Natural killer cell (primary cell): ENCODE measurements around the gene NPY5R. TPM values are rescaled to one million over a fixed set of nuclear protein-coding genes. Genes with fewer than 3 reads are reported as not detected.

Source experiments
- ATAC-seq, 3 donors: fragments of 150-1000 bp in 2 of 3; fragments of 200-7000 bp in 1 of 3; cut with Tn5 transposase; 1 replicate in 1 of 3; 2 replicates in 2 of 3; pipeline ENCODE4 v1.10.0; 2021; ENCODE audit warnings: mild to moderate bottlenecking in 2 of 3, moderate library complexity in 2 of 3
- DNase-seq, 2 donors: peaks; one replicate each; pipeline versions ENCODE4 v3.0.0 to v3.0.0-alpha.2; 2013 to 2021; ENCODE audit warnings: mixed read lengths in 1 of 2
- H3K27ac ChIP-seq: one replicate; pipeline ENCODE4 v1.5.1; 2013; ENCODE audit warnings: mild to moderate bottlenecking, low read length
- H3K27me3 ChIP-seq: one replicate; pipeline ENCODE4 v1.6.1; 2013; ENCODE audit warnings: low read length; ENCODE audit not compliant: control insufficient read depth, insufficient read depth
- H3K36me3 ChIP-seq: one replicate; pipeline ENCODE4 v1.6.1; 2013; ENCODE audit warnings: low read length; ENCODE audit not compliant: control insufficient read depth, insufficient read depth
- H3K4me1 ChIP-seq: one replicate; pipeline ENCODE4 v1.6.1; 2013; ENCODE audit warnings: low read length; ENCODE audit not compliant: control insufficient read depth, insufficient read depth
- H3K4me3 ChIP-seq: one replicate; pipeline ENCODE4 v1.5.1; 2013; ENCODE audit warnings: low read length
- H3K9me3 ChIP-seq: one replicate; pipeline ENCODE4 v1.6.1; 2013; ENCODE audit warnings: low read length; ENCODE audit not compliant: control insufficient read depth, insufficient read depth
- H3K27ac Mint-ChIP-seq, 2 donors: one replicate each; pipeline ENCODE4 v1.8.0; 2022; ENCODE audit warnings: mild to moderate bottlenecking in 2 of 2, mixed read lengths in 2 of 2, moderate library complexity in 1 of 2
- H3K27me3 Mint-ChIP-seq, 2 donors: one replicate each; pipeline ENCODE4 v1.8.0; 2022; ENCODE audit warnings: low read depth in 2 of 2, mixed read lengths in 2 of 2
- H3K36me3 Mint-ChIP-seq: one replicate; pipeline ENCODE4 v1.8.0; 2022; ENCODE audit warnings: mixed read lengths
- H3K4me1 Mint-ChIP-seq, 2 donors: one replicate each; pipeline ENCODE4 v1.8.0; 2022; ENCODE audit warnings: mixed read lengths in 2 of 2
- H3K4me3 Mint-ChIP-seq: one replicate; pipeline ENCODE4 v1.8.0; 2022; ENCODE audit warnings: mild to moderate bottlenecking, moderate library complexity, mixed read lengths
- H3K9me3 Mint-ChIP-seq, 2 donors: one replicate each; pipeline ENCODE4 v1.8.0; 2022; ENCODE audit warnings: mixed read lengths in 2 of 2
- WGBS: methylation state at CpG from one replicate; pipeline ENCODE4 v1.1.7; 2013; ENCODE audit warnings: missing lambda C conversion rate; ENCODE audit not compliant: insufficient coverage; 5-methylcytosine and 5-hydroxymethylcytosine counted together
- intact Hi-C: fragments of 100-400 bp; cut with micrococcal nuclease; formaldehyde crosslinking; loops from one replicate; pipeline ENCODE4 v1.14.2; 2022
- total RNA-seq, 4 donors: library from RNA; stranded (reverse); fragments of 120-200 nt in 1 of 4; gene quantifications; one replicate each; pipeline versions ENCODE4 v1.2.3 to v1.2.4, GENCODE V29; 2013 to 2022
- TF ChIP-seq, protein P1 (sequence below): fragments of 200-600 bp; IDR thresholded peaks from one replicate; pipeline ENCODE4 v1.8.0; 2022; ENCODE audit warnings: antibody characterized with exemption

NPY5R gene
- total RNA-seq, 3 donors from 2014 or later (not counting 1 experiment from before 2014, with no cell fraction given), result not detected

DNA sequence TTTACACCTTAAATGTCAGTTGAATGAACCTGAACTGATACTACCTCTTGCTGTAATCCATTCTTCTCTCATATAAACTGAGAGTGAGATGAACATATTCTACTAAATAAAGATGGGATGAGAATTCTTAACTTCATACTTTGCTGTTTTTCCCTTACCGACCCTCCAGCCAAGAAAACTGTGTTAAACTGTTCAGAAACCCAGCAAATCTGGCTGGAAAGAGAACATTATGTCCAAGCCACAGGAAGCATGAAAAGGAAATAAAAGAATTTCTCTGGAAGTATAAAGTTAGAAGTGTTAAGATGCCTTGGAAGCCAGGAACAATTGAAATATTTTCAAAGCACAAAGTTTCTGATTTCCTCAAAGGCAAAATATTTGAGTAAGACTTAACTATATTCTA lies 34.2 kb upstream of the NPY5R start:
- intact Hi-C loops, result no loop called here
- H3K4me1 ChIP-seq, result no peaks in the 10 kb centered on the region
- no peaks in the 10 kb centered on the region for H3K9me3 ChIP-seq
- H3K27me3 Mint-ChIP-seq, result no peaks in the 10 kb centered on the region
- WGBS, result 88% methylated on average over 1 of the region's 1 CpG
- TF ChIP-seq, protein P1, sequence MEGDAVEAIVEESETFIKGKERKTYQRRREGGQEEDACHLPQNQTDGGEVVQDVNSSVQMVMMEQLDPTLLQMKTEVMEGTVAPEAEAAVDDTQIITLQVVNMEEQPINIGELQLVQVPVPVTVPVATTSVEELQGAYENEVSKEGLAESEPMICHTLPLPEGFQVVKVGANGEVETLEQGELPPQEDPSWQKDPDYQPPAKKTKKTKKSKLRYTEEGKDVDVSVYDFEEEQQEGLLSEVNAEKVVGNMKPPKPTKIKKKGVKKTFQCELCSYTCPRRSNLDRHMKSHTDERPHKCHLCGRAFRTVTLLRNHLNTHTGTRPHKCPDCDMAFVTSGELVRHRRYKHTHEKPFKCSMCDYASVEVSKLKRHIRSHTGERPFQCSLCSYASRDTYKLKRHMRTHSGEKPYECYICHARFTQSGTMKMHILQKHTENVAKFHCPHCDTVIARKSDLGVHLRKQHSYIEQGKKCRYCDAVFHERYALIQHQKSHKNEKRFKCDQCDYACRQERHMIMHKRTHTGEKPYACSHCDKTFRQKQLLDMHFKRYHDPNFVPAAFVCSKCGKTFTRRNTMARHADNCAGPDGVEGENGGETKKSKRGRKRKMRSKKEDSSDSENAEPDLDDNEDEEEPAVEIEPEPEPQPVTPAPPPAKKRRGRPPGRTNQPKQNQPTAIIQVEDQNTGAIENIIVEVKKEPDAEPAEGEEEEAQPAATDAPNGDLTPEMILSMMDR, result no peak
- no peak overlapping the region for H3K4me3 ChIP-seq
- ATAC-seq (no peak), DNase-seq (no peak)
- H3K9me3 Mint-ChIP-seq, result peaks cover 0 to 3% of the 10 kb centered on the region in 2 donors
- no peaks in the 10 kb centered on the region for H3K4me1 Mint-ChIP-seq
- H3K27ac ChIP-seq, result no peak overlapping the region
- no peaks in the 10 kb centered on the region for H3K36me3 Mint-ChIP-seq
- H3K36me3 ChIP-seq, result no peaks in the 10 kb centered on the region
- H3K4me3 Mint-ChIP-seq, result no peak overlapping the region
- H3K27ac Mint-ChIP-seq, result no peak overlapping the region
- no peaks in the 10 kb centered on the region for H3K27me3 ChIP-seq

DNA sequence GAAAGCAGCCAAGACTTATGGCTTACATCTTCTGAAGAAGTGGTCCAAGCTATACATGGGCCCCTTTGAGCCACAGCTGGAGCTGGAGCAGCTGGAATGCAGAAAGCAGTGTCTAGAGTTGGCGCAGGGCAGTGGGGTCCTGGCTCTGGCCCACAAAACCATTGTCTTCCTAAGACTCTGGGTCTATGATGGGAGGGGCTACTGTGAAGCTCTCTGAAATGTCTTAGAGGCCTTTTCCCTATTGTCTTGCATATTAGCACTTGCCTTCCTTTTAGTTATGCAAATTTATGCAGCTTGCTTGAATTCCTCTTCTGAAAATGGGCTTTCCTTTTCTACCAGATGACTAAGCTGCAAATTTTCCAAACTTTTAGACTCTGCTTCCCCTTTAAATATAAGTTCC lies 26.6 kb upstream of the NPY5R start:
- H3K36me3 Mint-ChIP-seq, result peaks cover 10% of the 10 kb centered on the region
- H3K27me3 Mint-ChIP-seq, result no peaks in the 10 kb centered on the region
- TF ChIP-seq, protein P1, result no peak

DNA sequence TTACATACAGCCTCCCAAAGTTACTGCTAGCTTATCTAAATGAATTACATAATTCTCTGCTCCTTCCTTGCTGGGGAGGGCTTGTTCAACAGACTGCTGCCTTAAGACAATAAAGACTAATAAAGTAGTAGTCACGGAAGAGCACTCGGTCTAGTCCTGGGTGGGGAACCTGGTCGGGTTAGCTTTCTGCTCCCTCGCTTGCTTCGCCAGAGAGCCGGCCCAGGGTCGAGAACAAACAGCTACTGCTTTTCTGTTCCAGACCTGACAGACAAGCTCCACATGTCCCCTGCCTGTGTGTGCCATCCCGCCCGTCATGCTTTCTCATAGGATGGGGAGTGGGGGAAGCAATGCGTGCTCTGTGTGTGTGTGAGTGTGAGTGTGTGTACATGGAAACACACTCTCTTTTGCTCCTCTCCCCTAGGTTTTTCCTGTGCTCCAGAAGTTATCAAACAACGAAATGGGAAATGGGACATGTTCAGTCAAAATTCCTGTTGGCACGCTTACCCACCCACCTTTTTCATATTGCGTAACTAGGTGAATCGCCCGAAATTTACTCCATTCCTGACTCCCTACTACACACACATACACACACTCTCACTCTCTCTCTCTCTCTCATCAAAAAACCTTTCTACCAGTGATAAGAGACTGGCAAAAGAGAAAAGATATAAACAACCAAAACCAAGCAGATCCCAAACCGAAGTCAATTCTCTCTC lies 12.6 kb upstream of the NPY5R start:
- Histone ChIP-seq H3K9me3 (no peaks in the 10 kb centered on the region), H3K27ac (no peak overlapping the region), H3K36me3 (no peaks in the 10 kb centered on the region), H3K4me1 (peaks cover 10% of the 10 kb centered on the region), H3K27me3 (peaks cover 12% of the 10 kb centered on the region), H3K4me3 (no peak overlapping the region)
- H3K27ac Mint-ChIP-seq, result no peak overlapping the region
- 40% methylated on average over 16 of the region's 16 CpGs for WGBS
- TF ChIP-seq, protein P1, result no peak
- intact Hi-C loops, result no loop called here
- no peak for ATAC-seq
- H3K4me1 Mint-ChIP-seq, result peaks cover 0 to 8% of the 10 kb centered on the region in 2 donors
- DNase-seq, result no peak
- H3K9me3 Mint-ChIP-seq, result peaks cover 0 to 2% of the 10 kb centered on the region in 2 donors
- no peaks in the 10 kb centered on the region for H3K36me3 Mint-ChIP-seq
- no peak overlapping the region for H3K4me3 Mint-ChIP-seq
- peaks cover 36 to 41% of the 10 kb centered on the region in 2 donors for H3K27me3 Mint-ChIP-seq

More for the DNA sequence above, 26.6 kb upstream of the NPY5R start:
- Histone ChIP-seq H3K9me3 (peaks cover 13% of the 10 kb centered on the region), H3K27me3 (no peaks in the 10 kb centered on the region), H3K36me3 (no peaks in the 10 kb centered on the region), H3K27ac (no peak overlapping the region), H3K4me1 (no peaks in the 10 kb centered on the region), H3K4me3 (no peak overlapping the region)
- 0% methylated on average over 1 of the region's 1 CpG for WGBS
- DNase-seq (no peak), ATAC-seq (no peak)
- Mint-ChIP-seq H3K4me3 (no peak overlapping the region), H3K4me1 (no peaks in the 10 kb centered on the region), H3K9me3 (peaks cover 15 to 21% of the 10 kb centered on the region in 2 donors), H3K27ac (no peak overlapping the region)
- intact Hi-C loops, result no loop called here
